Measurements from ENCODE around the gene ESR2.

- no peak for TF ChIP-seq POLR2A (IDR thresholded peaks at IDR 0.05; ENCODE audit: low read length)
- TF ChIP-seq GATA1 (IDR thresholded peaks at IDR 0.05; ENCODE audit: low read depth, low read length) = no peak
Observed at GRCh38 chr14:64174922-64175782, 119.0 kb downstream of the ESR2 start.

Measured in erythroblast (primary cell).